GM19452 (cell line): ENCODE data around the gene TPGS2.
"Not testable (repeated sequence)": the region's sequence is repeated elsewhere in the genome, so short reads cannot be mapped to it uniquely, and the experiment has no call there.

Source experiments
- ATAC-seq: cut with Tn5 transposase; IDR thresholded peaks from one replicate; pipeline ENCODE4 v1.9.1; 2021; ENCODE audit not compliant: unreplicated experiment

The TPGS2 gene

GRCh38 chr18:36777566-36777965 lies 51.2 kb downstream of the TPGS2 start:
- ATAC-seq = no peak

- no peak for ATAC-seq
Observed at GRCh38 chr18:36776650-36777049, 52.2 kb downstream of the TPGS2 start.

- ATAC-seq = no peak
Observed at GRCh38 chr18:36775396-36775795, 53.4 kb downstream of the TPGS2 start.

GRCh38 chr18:36772241-36772723 lies 56.5 kb downstream of the TPGS2 start:
- no peak for ATAC-seq

DNA sequence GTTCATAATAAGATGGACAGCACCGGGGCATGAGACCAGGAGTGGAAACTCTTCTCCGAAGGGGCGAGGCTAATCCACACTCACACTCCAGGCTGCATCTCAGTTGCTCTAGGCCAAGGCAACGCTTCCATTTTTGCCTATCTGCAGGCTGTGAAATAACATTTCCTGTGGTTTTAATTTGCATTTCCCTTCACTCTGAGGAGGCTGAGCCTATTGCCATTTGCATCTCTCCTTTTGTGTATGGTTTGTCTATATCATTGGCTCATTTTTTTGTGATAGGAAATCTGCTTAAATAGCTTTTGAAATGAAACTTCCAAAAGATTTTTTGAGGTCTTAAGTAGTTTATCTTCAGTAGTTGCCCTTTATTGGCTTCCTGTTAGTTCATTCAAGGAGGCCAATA lies 57.6 kb downstream of the TPGS2 start:
- no peak for ATAC-seq

GRCh38 chr18:36770315-36770946 lies 58.4 kb downstream of the TPGS2 start:
- no peak for ATAC-seq

GRCh38 chr18:36769611-36770314 lies 59.0 kb downstream of the TPGS2 start:
- no peak for ATAC-seq

DNA sequence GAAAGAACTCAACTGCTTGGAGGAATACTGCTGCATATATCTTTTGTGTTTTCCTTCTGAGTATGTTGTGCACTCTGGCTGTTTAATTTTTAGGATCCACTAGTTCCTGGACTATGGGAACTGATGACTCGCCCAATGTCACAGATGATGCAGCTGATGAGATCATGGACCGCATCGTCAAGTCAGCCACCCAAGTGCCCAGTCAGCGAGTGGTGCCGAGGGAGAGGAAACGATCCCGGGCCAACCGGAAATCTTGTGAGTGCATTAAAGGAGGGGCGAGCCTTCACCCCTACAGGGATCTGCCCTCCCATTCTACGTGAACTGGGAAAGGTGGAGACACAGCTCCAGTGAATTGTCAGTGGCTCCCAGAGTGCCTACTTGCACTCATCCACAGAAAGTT lies 59.6 kb downstream of the TPGS2 start:
- no peak for ATAC-seq

GRCh38 chr18:36766836-36767235 lies 62.0 kb downstream of the TPGS2 start:
- ATAC-seq = no peak

- ATAC-seq = not testable (repeated sequence)
Observed at GRCh38 chr18:36762965-36763364, 65.8 kb downstream of the TPGS2 start.

- ATAC-seq = no peak
Observed at GRCh38 chr18:36762074-36762473, 66.7 kb downstream of the TPGS2 start.

DNA sequence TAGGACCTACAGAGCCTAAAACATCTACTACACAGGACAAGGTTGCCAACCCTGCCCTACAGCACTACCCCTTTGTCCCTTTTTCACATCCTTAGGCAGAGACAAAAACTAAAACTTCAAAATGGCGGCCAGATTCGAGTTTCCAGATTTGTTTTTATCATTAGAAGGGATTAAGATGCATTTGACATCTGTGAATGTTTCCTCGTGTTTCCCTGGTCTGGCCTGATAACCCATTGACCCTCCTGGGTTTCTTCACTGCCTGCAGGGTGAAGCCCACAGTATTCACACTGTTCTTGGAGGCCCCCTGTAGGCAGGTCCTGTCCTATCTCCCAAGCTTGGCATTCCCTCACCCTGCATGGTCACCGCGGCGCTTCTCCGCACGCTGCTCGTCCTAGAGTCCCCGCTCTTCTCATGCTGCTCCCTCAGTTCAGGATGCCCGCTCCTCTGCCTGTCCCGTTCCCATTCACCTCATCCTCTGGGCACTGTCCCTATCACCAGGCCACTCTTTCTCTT lies 67.6 kb downstream of the TPGS2 start:
- no peak for ATAC-seq

DNA sequence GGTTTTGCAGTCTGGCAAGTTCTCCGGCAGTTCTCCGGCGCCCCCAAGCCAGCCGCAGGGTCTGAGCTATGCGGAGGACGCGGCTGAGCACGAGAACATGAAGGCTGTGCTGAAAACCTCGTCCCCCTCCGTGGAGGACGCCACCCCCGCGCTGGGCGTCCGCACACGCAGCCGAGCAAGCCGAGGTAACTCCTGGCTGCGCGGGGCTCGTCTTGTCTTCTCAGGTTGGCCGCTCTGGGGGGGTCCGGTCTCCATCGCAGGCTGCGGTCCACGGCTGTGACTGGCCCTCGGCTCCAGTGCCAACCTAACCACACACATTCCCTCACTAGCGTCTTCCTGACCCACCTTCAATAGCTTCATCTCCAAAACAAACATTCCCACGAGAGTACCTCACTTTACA lies 68.2 kb downstream of the TPGS2 start:
- no peak for ATAC-seq

DNA sequence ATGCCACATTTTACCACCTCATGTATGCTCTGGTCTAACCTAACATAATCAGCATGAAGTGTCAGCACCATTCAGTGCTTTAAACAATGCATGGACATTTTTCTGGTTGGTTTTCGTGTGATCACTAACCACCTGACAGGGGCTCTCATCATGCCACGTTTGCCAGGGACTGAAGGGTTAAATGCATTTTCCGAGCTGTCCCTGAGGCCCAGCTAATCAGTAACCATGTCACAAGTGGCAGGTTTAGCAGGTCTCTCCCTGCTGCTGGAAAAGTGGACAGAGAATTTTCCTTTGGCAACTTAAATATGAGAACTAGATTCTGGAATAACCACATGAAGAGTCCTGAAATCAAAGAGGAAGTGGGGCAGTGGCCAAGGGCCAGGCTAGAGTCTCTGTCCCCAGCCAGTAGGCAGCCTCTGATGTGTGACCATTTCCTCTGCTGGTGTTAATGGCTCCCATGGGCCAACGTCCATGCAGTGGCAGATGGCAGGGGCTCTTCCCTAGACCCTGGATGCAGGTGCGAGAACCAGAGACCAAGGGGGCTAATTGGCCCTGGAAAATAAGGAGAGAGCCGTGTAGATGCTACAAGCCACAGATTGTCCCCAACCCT lies 69.5 kb downstream of the TPGS2 start:
- no peak for ATAC-seq

DNA sequence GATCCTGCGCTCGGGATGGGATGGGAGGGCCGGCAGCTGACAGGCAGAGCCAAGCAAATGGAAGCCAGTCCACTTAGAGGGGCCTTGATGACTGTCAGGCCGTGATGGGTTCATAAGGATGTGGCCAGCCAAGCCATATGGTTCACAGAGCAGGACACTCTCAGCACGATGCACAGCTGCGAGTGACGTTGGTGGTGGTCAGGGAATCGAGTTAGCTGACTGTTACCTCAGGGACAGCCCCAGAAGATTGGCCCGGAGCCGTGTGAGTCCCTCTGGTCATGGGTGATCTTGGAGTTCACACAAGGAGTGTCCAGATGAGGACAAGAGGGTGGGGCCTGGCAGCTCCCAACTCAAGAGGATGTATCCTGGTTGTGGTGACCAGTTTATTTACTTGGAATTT lies 70.2 kb downstream of the TPGS2 start:
- no peak for ATAC-seq

DNA sequence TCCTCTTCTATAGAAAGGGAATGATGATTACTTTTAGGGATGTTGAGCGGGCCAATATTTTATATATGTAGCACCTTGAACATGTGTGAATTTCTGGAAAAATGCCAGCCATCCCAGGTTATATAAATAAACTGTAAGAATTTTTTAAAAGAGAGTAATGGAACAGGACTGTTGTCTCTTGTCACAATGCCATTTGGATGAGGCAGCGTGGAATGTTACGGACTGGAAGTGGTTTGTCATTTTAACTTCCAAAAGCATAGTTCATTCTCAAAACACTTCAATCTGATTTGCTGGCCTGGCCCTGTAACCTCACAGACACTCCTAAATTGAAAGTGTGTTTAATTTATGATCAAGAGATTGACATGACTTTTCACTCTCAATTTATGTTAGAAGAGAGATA lies 70.8 kb downstream of the TPGS2 start:
- ATAC-seq = no peak

GRCh38 chr18:36757081-36757480 lies 71.7 kb downstream of the TPGS2 start:
- ATAC-seq = no peak

- no peak for ATAC-seq
Observed at GRCh38 chr18:36756242-36756641, 72.6 kb downstream of the TPGS2 start.

DNA sequence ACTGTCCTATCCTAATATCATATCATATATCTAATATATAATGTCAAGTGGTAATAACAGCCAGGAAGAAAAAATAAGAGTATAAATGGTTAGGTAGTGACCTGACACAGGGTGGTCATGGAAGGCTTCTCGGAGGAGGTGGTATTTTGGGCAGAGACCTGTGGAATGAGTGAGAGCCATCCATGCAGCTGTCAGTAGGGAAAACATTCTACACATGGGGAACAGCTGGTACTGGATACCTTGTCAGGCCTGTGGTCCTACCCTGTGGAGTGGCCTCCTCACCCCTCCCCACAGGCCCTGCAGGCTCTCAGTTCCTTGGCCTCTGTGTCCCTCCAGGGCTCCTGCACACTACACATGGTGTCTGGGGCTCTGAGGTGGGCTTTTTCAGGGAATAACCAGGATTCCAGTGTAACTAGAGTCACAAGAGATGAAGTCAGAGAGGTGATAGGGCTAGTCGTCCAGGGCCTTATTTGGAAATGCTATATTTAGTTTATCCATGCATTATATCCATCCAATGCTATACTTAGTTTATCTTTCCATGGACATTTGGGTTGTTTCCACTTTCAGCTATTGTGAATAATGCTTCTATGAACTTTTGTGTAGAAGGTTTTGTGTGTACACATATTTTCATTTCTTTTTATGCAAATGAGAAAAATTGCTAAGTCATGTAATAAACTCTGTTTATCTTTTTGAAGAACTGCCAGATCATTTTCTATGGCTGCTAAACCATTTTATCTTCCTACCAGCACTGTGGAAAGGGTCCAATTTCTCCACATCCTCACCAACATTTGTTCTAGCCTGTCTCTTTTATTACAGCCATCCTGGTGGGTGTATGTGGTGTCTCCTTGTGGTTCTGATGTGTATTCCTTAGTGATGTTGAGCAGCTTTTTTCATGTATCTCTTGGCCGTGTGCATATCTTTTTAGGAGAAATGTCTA lies 75.6 kb downstream of the TPGS2 start:
- no peak for ATAC-seq

GRCh38 chr18:36745219-36745975 lies 83.4 kb downstream of the TPGS2 start:
- ATAC-seq = no peak
